CD4-positive, alpha-beta T cell treated with Interferon alpha-2 for 1 hour (primary cell): Measurements from ENCODE around the gene USP43.
A peak's percentile ranks its signal among the peaks of the same experiment; 100 is the strongest.

Source experiments
- DNase-seq, 2 donors: peaks; one replicate each; pipeline ENCODE4 v3.0.0-alpha.2; 2020 to 2022

Gene USP43

DNA sequence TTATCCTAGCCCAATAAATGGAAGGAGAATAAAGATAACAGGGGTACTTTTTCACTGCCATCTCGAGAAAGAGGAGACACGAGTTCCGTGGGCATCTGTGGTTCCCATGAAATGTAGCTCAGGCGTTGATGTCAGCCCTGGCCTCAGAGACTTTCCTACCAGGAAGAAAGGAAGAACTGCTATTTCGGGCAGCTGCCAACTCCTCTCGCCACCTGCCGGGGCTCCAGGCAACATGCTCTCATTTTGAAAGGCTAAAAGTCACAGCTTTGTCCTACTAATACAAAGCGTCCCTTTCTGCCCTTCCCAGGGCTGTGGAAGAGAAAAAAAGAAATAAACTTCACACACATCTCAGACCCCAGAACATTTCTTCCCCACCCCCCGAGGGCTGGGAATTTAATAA lies 80.3 kb downstream of the USP43 start:
- no peak for DNase-seq

DNA sequence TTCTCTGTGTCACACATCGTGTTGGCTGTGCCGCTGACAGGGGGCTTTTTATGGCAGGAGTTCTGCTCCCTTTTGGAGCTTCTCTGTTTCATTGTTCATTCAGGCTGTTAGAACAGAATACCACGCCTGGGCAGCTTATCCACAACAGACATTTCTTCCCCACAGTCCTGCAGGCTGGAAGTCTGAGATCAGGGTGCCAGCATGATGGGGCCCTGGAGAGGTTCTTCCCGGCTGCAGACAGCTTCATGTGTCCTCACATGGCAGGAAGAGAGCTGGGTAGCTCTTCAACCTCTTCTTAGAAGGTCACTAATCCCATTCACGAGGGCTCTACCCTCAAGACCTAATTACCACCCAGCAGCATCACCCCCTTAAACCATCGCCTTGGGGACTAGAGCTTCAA lies 81.0 kb downstream of the USP43 start:
- DNase-seq, result no peak

DNA sequence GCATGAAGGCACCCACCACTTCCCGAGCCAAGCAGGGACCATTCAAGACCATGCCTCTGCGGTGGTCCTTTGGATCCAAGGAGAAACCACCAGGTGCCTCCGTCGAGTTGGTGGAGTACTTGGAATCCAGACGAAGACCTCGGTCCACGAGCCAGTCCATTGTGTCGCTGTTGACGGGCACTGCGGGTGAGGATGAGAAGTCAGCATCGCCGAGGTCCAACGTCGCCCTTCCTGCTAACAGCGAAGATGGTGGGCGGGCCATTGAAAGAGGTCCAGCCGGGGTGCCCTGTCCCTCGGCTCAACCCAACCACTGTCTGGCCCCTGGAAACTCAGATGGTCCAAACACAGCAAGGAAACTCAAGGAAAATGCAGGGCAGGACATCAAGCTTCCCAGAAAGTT lies 82.7 kb downstream of the USP43 start:
- no peak for DNase-seq

DNA sequence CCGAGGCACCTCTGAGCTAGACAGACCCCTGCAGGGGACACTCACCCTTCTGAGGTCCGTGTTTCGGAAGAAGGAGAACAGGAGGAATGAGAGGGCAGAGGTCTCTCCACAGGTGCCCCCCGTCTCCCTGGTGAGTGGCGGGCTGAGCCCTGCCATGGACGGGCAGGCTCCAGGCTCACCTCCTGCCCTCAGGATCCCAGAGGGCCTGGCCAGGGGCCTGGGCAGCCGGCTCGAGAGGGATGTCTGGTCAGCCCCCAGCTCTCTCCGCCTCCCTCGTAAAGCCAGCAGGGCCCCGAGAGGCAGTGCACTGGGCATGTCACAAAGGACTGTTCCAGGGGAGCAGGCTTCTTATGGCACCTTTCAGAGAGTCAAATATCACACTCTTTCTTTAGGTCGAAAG lies 83.2 kb downstream of the USP43 start:
- no peak for DNase-seq

DNA sequence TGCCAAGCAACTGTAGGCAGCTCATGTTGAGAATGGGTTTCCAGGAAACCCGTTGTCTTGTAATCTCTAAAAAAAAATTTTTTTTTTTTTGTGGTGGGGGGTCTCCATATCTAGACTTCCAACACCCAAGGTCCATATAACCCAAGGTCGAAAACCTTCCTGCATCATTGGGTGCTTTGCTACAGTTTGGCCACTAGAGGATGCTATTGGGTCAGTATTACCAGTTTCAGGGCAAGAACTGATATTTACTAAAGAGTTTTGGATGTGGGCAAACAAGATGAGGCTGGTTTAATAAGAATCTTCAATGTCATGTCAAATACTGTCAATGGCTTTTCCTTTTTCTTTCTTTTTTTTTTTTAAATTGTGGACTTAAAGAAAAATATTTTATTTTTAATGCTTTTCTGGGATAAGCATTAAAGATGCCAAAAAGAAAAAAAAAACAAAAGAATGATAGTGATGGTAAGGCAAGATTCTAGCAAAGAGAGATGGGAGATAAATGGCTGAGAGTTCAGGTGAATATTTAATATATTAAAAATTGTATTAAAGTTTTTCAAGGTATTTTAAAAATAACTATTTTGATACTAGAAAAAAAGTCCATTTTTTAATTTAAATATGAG lies 83.8 kb downstream of the USP43 start:
- DNase-seq, result peak in 1 of 2 donors; percentile 46

DNA sequence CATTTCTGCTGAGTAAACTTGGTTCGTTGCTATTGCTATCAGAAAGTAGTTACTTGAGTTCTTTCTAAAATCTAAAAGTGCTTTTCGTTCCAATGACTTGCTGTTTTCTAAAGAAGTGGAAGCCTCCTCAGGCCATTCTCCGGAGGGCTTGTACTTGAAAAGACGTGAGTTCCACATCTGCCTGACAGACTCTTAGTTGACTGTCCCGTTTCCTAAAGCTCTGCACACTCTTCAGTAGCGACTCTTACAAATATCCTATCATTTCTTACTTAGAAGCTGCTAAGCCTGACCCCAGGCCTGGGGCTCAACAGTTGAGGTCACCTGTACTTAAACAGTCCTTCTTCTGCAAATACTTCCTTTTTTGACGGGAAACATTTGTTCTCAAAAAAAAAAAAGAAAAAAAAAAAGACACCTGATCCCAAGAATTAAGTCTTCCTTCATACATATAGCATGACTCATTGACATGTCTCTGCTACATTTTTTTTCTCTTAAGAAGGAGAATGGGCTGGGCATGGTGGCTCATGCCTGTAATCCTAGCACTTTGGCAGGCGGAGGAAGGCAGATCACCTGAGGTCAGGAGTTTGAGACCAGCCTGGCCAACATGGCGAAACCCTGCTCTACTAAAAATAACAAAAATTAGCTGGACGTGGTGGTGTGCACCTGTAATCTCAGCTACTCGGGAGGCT lies 84.6 kb downstream of the USP43 start:
- DNase-seq, result no peak

DNA sequence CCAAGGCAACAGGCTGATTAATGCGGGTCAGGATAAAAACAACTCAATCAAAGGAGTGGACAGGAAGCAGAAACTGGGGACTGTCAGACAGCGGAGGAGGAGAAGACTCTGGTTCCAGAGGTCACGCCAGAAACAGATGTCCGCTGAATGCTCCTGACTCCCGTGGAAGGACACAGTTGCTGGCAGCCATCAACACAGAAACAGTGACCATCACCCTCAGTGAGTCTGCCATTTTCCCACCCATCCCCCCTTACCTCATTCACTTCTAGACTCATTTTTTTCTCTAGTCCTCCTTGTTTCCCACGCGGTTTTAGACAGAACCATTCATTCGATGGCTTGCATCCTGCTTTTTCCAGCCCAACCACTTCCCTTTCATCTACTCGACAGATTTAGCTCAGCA lies 105.2 kb downstream of the USP43 start:
- no peak for DNase-seq

DNA sequence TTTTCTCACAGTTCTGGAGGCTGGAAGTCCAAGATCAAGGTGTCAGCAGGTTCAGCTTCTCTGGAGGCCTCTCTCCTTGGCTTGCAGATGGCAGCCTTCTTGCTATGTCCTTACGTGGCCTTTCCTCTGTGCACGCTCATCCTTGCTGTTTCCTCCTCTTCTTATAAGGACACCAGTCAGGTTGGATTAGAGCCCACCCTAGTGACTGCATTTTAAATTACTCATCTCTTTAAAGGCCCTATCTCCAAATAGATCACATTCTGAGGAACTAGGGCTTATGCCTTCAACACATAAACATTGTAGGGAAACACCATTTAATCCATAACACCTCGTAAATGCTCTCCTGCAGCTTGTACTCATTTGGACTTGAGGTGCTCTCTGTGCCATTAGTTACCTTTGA lies 109.8 kb downstream of the USP43 start:
- no peak for DNase-seq

DNA sequence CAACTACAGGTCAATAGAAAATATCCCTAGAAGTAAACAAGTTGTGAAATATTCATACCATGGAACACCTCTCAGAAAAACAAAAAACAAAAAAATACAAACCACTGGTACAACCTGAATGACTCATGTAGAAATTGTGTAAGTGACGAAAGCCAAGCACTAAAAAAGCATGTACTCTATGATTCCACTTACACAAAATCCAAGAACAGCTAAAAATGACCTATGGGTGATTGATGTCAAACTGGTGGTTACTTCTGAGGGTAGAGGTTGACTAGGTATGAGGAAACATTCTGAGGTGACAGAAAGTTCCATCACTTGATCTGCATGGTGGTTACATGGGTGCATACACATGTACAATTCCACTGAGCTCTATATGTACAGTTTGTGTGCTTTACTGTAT lies 114.9 kb downstream of the USP43 start:
- DNase-seq, result no peak

DNA sequence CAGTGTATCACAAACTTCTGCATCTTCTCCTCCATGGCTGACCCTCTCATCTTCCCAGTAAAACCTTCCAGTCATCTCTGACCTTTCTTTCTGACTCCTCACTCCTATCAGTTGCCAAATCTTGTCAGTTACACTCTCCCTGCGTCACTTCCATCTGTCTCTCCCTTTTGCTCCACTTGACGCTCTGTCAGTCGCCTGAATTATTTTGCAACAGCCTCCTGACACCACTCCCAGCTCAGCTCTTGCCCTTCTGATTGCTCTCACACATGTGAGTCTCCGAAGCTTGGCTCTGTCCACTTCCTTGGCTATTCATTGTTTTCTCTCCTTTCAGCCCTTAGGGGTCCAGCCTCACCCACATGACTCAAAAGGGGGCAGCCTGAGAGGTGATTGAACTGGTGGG lies 118.3 kb downstream of the USP43 start:
- DNase-seq, result no peak

DNA sequence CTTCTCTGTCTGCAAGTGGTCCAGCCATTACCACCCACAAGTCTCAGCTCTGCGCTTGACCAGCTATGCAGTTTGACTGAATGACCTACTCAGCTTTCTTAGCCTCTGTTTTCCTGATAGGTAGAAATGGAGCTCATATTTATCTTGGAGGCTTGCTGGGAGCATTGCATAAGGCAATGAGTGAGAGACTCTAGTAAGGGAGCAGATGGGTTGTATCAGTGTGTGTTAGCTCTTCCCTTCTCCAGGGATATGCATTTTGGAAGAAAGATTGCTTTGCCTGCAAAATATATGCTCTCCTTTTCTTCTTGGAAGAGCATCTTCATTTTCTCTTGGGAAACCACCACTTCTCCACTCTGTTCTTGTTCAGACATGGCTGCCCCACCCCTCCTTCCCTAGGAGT lies 120.0 kb downstream of the USP43 start:
- DNase-seq, result no peak

DNA sequence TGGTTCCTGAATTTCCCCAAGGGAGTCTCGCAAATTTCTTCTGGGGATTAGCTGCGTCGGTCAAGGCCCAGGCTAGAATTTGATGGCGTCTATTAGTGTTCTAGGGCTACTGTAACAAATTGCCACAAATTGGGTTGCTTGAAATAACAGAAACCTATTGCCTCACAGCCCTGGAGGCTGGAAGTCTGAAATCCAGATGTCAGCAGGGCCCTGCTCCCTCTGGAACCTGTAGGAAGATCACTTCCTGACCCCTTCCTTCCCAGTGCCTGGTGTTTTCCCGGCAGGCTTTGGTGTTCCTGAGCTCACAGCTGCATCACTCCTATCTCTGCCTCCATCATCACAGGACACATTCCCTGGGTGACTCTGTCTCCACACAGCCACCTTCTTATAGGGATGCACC lies 121.7 kb downstream of the USP43 start:
- no peak for DNase-seq

DNA sequence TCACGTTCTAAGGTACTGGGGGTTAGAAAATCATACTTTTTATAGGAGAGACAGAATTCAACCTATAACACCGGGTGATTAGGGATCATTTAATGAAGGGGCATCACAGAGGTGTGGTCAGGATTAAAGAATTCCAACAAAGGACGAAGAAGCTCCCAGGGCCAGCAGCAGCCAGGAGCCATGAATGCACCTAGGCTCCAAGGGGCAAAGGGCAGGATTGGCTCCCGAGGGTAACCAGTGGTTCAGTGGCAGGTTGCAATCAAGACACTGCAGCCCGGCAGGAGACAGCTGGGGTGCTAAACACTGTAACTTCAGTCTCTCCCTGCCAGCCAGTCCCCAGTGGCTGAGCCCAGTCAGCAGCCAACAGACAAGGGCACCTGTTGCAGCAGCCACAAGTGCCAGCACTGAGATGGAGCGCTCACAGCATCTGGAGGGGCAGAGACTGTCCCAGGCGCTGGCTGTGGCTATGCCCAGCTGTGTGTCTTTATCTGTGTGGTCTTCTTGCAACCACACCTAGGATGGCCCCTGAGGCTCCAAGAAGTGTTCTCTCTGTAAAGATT lies 122.2 kb downstream of the USP43 start:
- no peak for DNase-seq

DNA sequence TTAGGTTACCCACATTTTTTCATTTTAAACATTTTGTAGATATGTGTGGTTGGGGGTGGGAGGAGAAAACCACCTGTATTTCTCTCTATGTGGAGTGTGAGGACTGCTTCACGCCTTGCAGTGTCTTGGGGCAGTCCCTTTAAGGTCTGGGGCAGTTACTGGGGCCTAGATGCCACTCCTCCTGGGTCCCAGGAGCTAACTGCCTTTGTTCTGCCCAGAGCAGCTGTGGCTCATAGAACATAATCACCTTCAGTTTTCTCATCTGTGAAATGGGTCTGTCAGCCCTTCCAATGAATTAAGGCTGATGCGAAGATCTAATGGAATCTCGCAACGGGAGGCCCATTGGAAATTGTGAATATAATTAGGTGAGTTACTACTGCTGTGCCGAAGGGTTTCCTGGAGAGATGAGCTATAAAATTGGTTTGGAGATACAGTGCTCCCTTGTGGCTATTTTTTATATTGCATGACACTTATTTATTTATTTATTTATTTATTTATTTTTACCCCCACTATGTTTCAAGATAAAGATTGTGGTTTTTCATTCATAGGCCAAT lies 123.1 kb downstream of the USP43 start:
- peak in 1 of 2 donors; percentile 21 for DNase-seq

DNA sequence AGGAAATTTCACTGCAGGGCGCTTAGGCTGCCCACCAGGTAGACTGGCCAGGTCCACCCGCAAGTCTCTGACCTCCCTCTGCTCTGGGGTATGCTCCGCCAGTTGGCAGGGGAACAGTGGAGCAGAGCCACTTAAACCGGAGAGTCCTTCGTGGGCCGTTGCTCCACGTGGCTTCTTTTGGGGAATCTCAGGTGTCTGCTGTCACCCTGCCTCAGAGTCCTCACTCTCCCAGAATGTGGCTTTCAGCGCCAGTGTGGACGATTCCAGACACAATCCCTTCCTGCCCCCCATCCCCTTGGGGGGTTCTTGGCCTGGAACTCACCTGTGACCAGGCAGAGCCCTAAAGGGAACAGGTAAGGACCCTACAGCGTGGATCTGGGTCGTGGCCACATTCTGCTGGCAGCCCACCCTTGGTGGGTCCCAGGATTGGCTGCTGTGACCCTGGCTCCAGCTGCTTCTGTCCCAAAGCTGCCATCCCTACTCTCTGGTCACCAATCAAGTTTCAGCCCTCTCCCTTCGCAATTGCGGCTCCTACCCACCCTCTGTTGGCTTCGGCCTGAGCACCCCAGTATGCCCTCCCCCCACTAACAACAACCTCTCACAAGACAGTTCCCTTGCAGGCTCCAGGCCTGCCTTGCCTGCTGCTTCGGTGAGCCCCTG lies 123.8 kb downstream of the USP43 start:
- DNase-seq, result no peak

DNA sequence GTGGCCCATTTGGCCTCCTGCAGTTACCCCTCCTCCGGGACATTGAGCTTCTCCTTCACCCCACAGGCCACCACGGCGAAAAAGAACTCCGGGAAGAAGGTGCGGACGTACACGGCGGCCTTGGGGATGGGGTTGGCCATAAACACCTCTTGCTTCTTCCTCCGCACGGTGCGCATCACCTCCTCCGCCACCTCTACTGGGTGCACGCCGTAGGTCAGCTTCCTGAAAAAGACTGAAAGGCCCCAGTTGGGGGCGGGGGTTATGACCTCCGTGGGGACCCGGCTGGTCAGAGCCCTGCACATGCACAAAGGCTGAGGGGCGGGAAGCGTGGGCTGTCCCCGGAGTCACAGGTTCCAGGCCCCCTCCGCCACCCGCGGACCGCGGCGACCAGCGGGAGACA lies 126.1 kb downstream of the USP43 start:
- no peak for DNase-seq

DNA sequence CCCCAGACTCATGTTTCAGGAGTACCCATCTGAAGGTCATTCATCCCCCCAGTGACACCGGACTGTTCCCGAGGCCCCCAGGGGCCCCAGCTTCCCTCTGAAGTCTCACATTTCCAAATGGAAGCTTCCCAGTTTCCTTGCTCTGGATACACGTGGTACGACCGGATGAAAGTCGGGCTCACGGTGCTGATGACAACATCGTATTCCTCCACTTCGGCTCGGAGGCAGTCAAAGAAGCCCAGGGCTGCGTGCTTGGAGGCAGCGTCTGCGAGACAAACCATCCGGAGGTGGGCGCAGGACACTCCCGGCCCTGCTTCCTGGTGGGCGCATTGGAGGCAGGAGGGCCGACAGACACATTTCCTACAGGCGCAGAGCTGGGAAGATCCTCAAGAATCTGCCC lies 127.3 kb downstream of the USP43 start:
- DNase-seq, result no peak

DNA sequence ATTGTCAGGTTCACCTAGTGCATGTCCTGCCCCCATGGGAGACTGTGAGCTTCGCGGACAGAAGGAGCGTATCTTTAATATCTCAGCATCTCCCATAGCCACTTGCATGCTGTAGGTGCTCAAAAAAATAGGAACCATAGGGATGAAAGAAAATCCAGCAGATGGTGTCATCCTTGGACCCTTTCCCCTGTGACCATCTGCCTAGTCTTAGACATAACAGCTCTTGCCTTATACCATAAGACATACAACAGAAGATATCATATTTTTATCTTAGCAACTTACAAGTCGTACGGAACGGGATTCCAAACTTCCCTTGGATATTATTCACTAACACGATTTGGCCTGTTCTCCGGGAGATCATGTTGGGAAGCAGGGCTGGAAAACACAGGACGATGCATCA lies 131.6 kb downstream of the USP43 start:
- no peak for DNase-seq
